ENCODE measurements around the gene SCAMP4.

The SCAMP4 gene

GRCh38 chr19:1910177-1910576, 5.0 kb downstream of the SCAMP4 start:
- Mint-ChIP-seq H3K27me3 (ENCODE audit: low read depth) (no peaks in the 10 kb centered on the region), H3K4me3 (peak overlapping the region in 1 of 3 experiments; percentile 7), H3K4me1 (peaks cover 5% of the 10 kb centered on the region), H3K27ac (peak overlapping the region in 2 of 3 experiments; percentile 11 to 41), H3K9me3 (no peaks in the 10 kb centered on the region), H3K36me3 (ENCODE audit: low read depth) (peaks cover 11% of the 10 kb centered on the region)
- no peak for TF ChIP-seq CTCF (IDR thresholded peaks at IDR 0.05; ENCODE audit: unreplicated experiment in 3 of 3)

DNA sequence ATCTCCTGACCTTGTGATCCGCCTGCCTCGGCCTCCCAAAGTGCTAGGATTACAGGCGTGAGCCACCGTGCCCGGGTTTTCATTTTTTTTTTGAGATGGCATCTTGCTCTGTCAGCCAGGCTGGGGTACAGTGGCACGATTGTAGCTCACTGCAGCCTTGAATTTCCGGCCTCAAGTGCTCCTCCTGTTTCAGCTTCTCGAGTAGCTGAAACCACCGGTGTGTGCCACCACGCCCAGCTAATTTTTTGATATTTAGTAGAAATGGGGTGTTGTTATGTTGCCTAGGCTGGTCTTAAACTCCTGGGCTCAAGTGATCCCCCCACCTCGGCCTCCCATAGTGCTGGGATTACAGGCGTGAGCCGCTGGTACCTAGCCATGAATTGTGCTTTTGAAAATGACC, 5.9 kb downstream of the SCAMP4 start:
- no peak overlapping the region for H3K4me3 Mint-ChIP-seq
- no peaks in the 10 kb centered on the region for H3K4me1 Mint-ChIP-seq
- H3K9me3 Mint-ChIP-seq = no peaks in the 10 kb centered on the region
- H3K27me3 Mint-ChIP-seq (ENCODE audit: low read depth) = no peaks in the 10 kb centered on the region
- TF ChIP-seq CTCF (IDR thresholded peaks at IDR 0.05; ENCODE audit: unreplicated experiment in 3 of 3) = no peak
- H3K36me3 Mint-ChIP-seq (ENCODE audit: low read depth) = peaks cover 11% of the 10 kb centered on the region
- H3K27ac Mint-ChIP-seq = no peak overlapping the region

DNA sequence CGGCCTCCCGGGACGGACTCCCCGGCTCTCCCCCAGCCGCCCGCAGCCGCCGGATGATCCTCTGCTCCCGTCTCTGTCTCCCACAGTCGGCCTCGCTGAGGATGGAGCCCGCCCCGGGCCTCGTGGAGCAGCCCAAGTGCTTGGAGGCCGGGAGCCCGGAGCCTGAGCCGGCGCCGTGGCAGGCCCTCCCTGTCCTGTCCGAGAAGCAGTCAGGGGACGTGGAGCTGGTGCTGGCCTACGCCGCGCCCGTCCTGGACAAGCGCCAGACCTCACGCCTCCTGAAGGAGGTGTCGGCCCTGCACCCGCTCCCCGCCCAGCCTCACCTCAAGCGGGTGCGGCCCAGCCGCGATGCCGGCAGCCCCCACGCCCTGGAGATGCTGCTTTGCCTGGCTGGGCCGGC, 6.8 kb downstream of the SCAMP4 start:
- Mint-ChIP-seq H3K9me3 (no peaks in the 10 kb centered on the region), H3K4me1 (no peaks in the 10 kb centered on the region), H3K27ac (no peak overlapping the region), H3K36me3 (ENCODE audit: low read depth) (peaks cover 11% of the 10 kb centered on the region), H3K27me3 (ENCODE audit: low read depth) (no peaks in the 10 kb centered on the region), H3K4me3 (no peak overlapping the region)
- TF ChIP-seq CTCF (IDR thresholded peaks at IDR 0.05; ENCODE audit: unreplicated experiment in 3 of 3) = no peak

DNA sequence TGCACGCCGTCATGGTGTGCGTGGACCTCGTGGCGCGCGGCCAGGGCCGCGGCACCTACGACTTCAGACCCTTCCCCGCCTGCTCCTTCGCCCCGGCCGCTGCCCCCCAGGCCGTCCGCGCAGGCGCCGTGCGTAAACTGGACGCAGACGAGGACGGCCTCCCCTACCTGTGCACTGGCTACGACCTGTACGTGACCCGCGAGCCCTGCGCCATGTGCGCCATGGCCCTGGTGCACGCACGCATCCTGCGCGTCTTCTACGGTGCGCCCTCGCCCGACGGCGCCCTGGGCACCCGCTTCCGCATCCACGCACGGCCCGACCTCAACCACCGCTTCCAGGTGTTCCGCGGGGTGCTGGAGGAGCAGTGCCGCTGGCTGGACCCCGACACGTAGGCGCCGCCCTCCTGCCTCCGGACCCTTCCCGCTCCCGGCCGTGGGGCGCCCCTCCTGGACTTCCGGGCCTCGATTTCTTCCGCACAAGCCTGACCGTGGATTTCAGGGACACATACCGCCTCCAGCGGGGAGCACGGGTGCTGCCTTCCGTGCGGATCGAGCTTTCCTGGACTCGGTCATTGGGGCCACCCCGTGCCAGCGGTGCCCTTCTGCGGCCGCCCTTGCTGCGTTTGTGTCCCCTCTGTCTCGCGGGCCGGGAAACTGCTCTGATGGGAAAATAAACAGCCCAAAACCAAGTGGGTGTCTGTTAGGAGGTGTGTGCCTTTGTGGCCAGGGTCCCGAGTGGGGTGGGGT, 7.7 kb downstream of the SCAMP4 start:
- no peaks in the 10 kb centered on the region for H3K4me1 Mint-ChIP-seq
- peaks cover 14% of the 10 kb centered on the region for H3K36me3 Mint-ChIP-seq (ENCODE audit: low read depth)
- no peaks in the 10 kb centered on the region for H3K9me3 Mint-ChIP-seq
- no peak overlapping the region for H3K27ac Mint-ChIP-seq
- no peak for TF ChIP-seq CTCF (IDR thresholded peaks at IDR 0.05; ENCODE audit: unreplicated experiment in 3 of 3)
- H3K4me3 Mint-ChIP-seq = no peak overlapping the region
- H3K27me3 Mint-ChIP-seq (ENCODE audit: low read depth) = no peaks in the 10 kb centered on the region

GRCh38 chr19:1913781-1914577, 8.8 kb downstream of the SCAMP4 start:
- Mint-ChIP-seq H3K36me3 (ENCODE audit: low read depth) (peaks cover 21% of the 10 kb centered on the region), H3K27ac (no peak overlapping the region), H3K9me3 (no peaks in the 10 kb centered on the region)

More at GRCh38 chr19:1913781-1914577, 8.8 kb downstream of the SCAMP4 start:
- TF ChIP-seq CTCF (IDR thresholded peaks at IDR 0.05; ENCODE audit: unreplicated experiment in 3 of 3) = no peak
- Mint-ChIP-seq H3K27me3 (ENCODE audit: low read depth) (no peaks in the 10 kb centered on the region), H3K4me3 (no peak overlapping the region), H3K4me1 (no peaks in the 10 kb centered on the region)
